Dermis blood vessel endothelial cell (primary cell): ENCODE measurements around the gene ZSCAN22. TPM values are rescaled to one million over a fixed set of nuclear protein-coding genes. Genes with fewer than 3 reads are reported as not detected.
"Not testable (repeated sequence)": the region's sequence is repeated elsewhere in the genome, so short reads cannot be mapped to it uniquely, and the experiment has no call there.

ENCODE experiments used
- DNase-seq: peaks from one replicate; pipeline ENCODE4 v3.0.0; 2010
- total RNA-seq: library from RNA; depleted of rRNA; stranded (reverse); fragments of >200 nt; gene quantifications from 2 replicates; pipeline ENCODE4 v1.2.3, GENCODE V29; 2014

ZSCAN22 gene
- total RNA-seq, 1 donor from 2014 or later = 3.4 TPM

- no peak for DNase-seq
These were observed 8.5 kb upstream of the ZSCAN22 start for GRCh38 chr19:58318297-58318696.

- no peak for DNase-seq
These were observed 7.6 kb upstream of the ZSCAN22 start for GRCh38 chr19:58319241-58319640.

GRCh38 chr19:58325311-58326022 is 1.3 kb upstream of the ZSCAN22 start:
- DNase-seq = no peak

GRCh38 chr19:58326501-58326913 is 287 bp upstream of the ZSCAN22 start:
- no peak for DNase-seq

GRCh38 chr19:58328999-58329398 is 2.2 kb downstream of the ZSCAN22 start:
- peak; percentile 36 for DNase-seq

GRCh38 chr19:58330458-58330857 is 3.7 kb downstream of the ZSCAN22 start:
- peak; percentile 77 for DNase-seq

- DNase-seq = no peak
These were observed 5.9 kb downstream of the ZSCAN22 start for GRCh38 chr19:58332697-58333096.

- DNase-seq = no peak
These were observed 8.0 kb downstream of the ZSCAN22 start for GRCh38 chr19:58334691-58335249.

- DNase-seq = no peak
These were observed 8.8 kb downstream of the ZSCAN22 start for GRCh38 chr19:58335630-58336029.

GRCh38 chr19:58336216-58336615 is 9.4 kb downstream of the ZSCAN22 start:
- no peak for DNase-seq

- no peak for DNase-seq
These were observed 10.0 kb downstream of the ZSCAN22 start for GRCh38 chr19:58336820-58337219.

- DNase-seq = no peak
These were observed 11.5 kb downstream of the ZSCAN22 start for GRCh38 chr19:58338336-58338735.

- no peak for DNase-seq
These were observed 12.2 kb downstream of the ZSCAN22 start for GRCh38 chr19:58338825-58339558.

GRCh38 chr19:58345558-58345957 is 18.8 kb downstream of the ZSCAN22 start:
- no peak for DNase-seq

GRCh38 chr19:58346961-58347929 is 20.5 kb downstream of the ZSCAN22 start:
- DNase-seq = peak; percentile 13

GRCh38 chr19:58348080-58348479 is 21.3 kb downstream of the ZSCAN22 start:
- DNase-seq = not testable (repeated sequence)

GRCh38 chr19:58349590-58349989 is 22.8 kb downstream of the ZSCAN22 start:
- no peak for DNase-seq

- DNase-seq = peak; percentile 41
These were observed 23.4 kb downstream of the ZSCAN22 start for GRCh38 chr19:58350001-58350861.

GRCh38 chr19:58350871-58351557 is 24.2 kb downstream of the ZSCAN22 start:
- no peak for DNase-seq

GRCh38 chr19:58351558-58351878 is 24.7 kb downstream of the ZSCAN22 start:
- DNase-seq = no peak
